WTC11 (cell line): ENCODE measurements around the gene NLRP6.

Experiments
- ATF1 ChIP-seq: sonication (generic); formaldehyde crosslinking; IDR thresholded peaks from 2 replicates; pipeline ENCODE4 v1.8.1; 2023; ENCODE audit warnings: mild to moderate bottlenecking, moderate library complexity, missing genetic modification reagents
- ATF3 ChIP-seq: sonication (generic); formaldehyde crosslinking; conservative IDR thresholded peaks from 2 replicates; pipeline ENCODE4 v1.8.1; 2022; ENCODE audit warnings: mild to moderate bottlenecking, missing genetic modification reagents
- CTCF ChIP-seq: fragments of 200-600 bp; IDR thresholded peaks from 2 replicates; pipeline ENCODE4 v1.8.0; 2022; ENCODE audit warnings: antibody characterized with exemption
- FOXP1 ChIP-seq: sonication (generic); formaldehyde crosslinking; IDR thresholded peaks from 2 replicates; pipeline ENCODE4 v1.8.0; 2022; ENCODE audit warnings: missing genetic modification reagents, mild to moderate bottlenecking, moderate library complexity, borderline replicate concordance
- FOXP4 ChIP-seq: sonication (generic); formaldehyde crosslinking; IDR thresholded peaks from 2 replicates; pipeline ENCODE4 v1.8.0; 2022; ENCODE audit warnings: mild to moderate bottlenecking, missing genetic modification reagents
- JUN ChIP-seq: sonication (generic); formaldehyde crosslinking; IDR thresholded peaks from 2 replicates; pipeline ENCODE4 v1.8.0; 2023; ENCODE audit warnings: mild to moderate bottlenecking, missing genetic modification reagents
- KAT7 ChIP-seq: sonication (generic); formaldehyde crosslinking; IDR thresholded peaks from 2 replicates; pipeline ENCODE4 v1.8.1; 2023; ENCODE audit warnings: missing genetic modification reagents, mild to moderate bottlenecking, borderline replicate concordance
- MAX ChIP-seq: sonication (generic); formaldehyde crosslinking; IDR thresholded peaks from 2 replicates; pipeline ENCODE4 v1.8.0; 2022; ENCODE audit warnings: mild to moderate bottlenecking, missing genetic modification reagents
- NR2C2 ChIP-seq: sonication (generic); formaldehyde crosslinking; IDR thresholded peaks from 2 replicates; pipeline ENCODE4 v1.8.0; 2022; ENCODE audit warnings: mild to moderate bottlenecking, missing genetic modification reagents
- SMAD3 ChIP-seq: sonication (generic); formaldehyde crosslinking; IDR thresholded peaks from 2 replicates; pipeline ENCODE4 v1.8.0; 2022; ENCODE audit warnings: missing genetic modification reagents, mild to moderate bottlenecking, borderline replicate concordance
- SP1 ChIP-seq: sonication (generic); formaldehyde crosslinking; conservative IDR thresholded peaks from 2 replicates; pipeline ENCODE4 v1.8.1; 2022; ENCODE audit warnings: missing genetic modification reagents
- TCF7 ChIP-seq: sonication (generic); formaldehyde crosslinking; IDR thresholded peaks from 2 replicates; pipeline ENCODE4 v1.8.0; 2022; ENCODE audit warnings: mild to moderate bottlenecking, low read depth, missing genetic modification reagents, moderate library complexity
- USF1 ChIP-seq: sonication (generic); formaldehyde crosslinking; IDR thresholded peaks from 2 replicates; pipeline ENCODE4 v1.8.0; 2022; ENCODE audit warnings: mild to moderate bottlenecking, missing genetic modification reagents

- TF ChIP-seq CTCF (no peak), NR2C2 (CRISPR knock-in tag) (no peak), SP1 (CRISPR knock-in tag) (no peak), ATF1 (CRISPR knock-in tag) (no peak), JUN (CRISPR knock-in tag) (no peak), MAX (CRISPR knock-in tag) (no peak), SMAD3 (CRISPR knock-in tag) (no peak), KAT7 (CRISPR knock-in tag) (no peak), FOXP1 (CRISPR knock-in tag) (no peak), TCF7 (no peak), FOXP4 (CRISPR knock-in tag) (no peak), USF1 (CRISPR knock-in tag) (no peak), ATF3 (no peak)
These were observed 49.8 kb downstream of the NLRP6 start for GRCh38 chr11:328012-328411.
